ENCODE results near the gene RARS1.

Gene RARS1

DNA sequence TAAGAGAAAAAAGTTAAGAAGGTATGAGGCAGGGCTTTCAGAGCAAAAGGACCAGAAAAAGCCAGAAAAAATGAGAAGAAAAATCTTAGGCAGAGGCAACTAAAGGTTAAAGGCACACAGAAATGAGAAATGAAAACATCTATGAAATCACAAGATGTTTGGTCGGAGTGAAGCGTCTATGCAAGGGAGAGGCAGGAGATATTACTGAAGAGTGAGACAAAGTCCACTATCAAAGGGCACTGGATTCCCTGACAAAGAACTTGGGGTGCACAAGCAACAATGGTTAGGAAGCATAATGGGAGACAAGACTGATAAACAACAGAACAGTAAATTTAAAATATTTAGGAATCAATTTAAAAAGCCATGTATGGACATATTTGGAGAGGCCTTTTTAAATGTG is 76.0 kb downstream of the RARS1 start:
- DNase-seq = no peak

DNA sequence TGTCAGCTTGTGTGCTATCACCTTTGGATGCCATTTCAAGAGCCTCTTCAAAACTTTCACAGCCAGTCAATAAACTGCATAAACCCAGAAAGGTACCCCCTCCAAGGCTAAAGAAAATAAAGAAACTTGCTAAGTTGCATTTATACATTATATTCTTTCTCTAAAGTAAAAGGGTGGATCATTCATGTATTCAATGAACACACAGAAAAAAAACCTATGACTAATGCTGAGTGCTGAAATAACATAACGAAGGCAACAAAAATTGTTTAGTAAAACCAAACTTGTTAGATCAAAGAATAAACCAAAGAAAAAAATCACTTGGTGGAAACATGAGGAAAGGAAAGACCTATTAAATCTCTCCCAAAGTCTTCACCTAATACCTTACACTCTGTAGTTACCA is 77.7 kb downstream of the RARS1 start:
- DNase-seq = no peak

DNA sequence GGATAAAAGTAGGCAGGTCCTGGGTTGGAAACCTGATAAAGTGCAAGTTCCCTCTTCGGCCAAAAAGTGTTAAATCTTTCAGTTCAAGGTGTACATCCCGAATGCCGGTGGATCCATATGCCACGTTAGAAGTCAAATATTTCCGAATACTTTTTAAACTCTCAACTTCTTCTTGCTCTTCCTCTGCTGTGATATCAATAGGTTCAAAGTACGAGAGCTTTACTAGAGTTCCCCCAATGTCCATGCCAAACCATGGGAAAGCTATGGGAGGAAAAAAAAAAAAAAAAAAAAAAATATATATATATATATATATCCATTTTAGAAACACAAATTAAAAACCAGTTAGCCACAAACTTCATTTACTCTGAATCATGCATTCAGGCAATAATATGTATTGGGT is 82.5 kb downstream of the RARS1 start:
- DNase-seq = no peak

Measured in NCI-H2081 treated with DMSO at 0.1 percent for 48 hours (cell line).